ENCODE data around the gene CD28.
A peak's percentile ranks its signal among the peaks of the same experiment; 100 is the strongest.
"Not testable (repeated sequence)": the region's sequence is repeated elsewhere in the genome, so short reads cannot be mapped to it uniquely, and the experiment has no call there.

Gene CD28

GRCh38 chr2:203783496-203784203 is 77.2 kb downstream of the CD28 start:
- no peaks in the 10 kb centered on the region for H3K27me3 ChIP-seq
- H3K27ac ChIP-seq, result peak overlapping the region in 3 of 11 experiments; percentile 52 to 93 (median 67); a peak in 6 of 22 replicates
- no peak overlapping the region for H3K4me3 ChIP-seq
- H3K9ac ChIP-seq, result peak overlapping the region in 2 of 11 experiments; percentile 25 to 40; a peak in 4 of 22 replicates
- H3K36me3 ChIP-seq, result no peaks in the 10 kb centered on the region
- H3K4me1 ChIP-seq, result peaks cover 0 to 78% (median 26%) of the 10 kb centered on the region in 10 experiments; a peak in 15 of 20 replicates
- no peaks in the 10 kb centered on the region for H4K20me1 ChIP-seq
- H3K9me3 ChIP-seq (replicated peaks in 1 of 11), result peaks cover 0 to 23% (median 7%) of the 10 kb centered on the region in 11 experiments; a peak in 11 of 22 replicates
- peak overlapping the region in 3 of 11 experiments; percentile 3 to 64 (median 57); a peak in 5 of 22 replicates for H3K4me2 ChIP-seq
- TF ChIP-seq Cebpa-rat (IDR thresholded peaks at IDR 0.05), result no peak

- H3K36me3 ChIP-seq, H3K9ac ChIP-seq, H3K4me3 ChIP-seq, H3K27me3 ChIP-seq, H4K20me1 ChIP-seq: not testable (repeated sequence)
- Histone ChIP-seq H3K9me3 (replicated peaks in 1 of 11) (peaks cover 0 to 14% (median 1%) of the 10 kb centered on the region in 11 experiments; a peak in 8 of 22 replicates), H3K27ac (peak overlapping the region in 3 of 11 experiments; percentile 77 to 93 (median 81); a peak in 4 of 22 replicates), H3K4me1 (peaks cover 0 to 90% (median 27%) of the 10 kb centered on the region in 10 experiments; a peak in 15 of 20 replicates), H3K4me2 (peak overlapping the region in 2 of 11 experiments; percentile 22 to 41; a peak in 5 of 22 replicates)
Measured at GRCh38 chr2:203784710-203785270, 78.4 kb downstream of the CD28 start.

- H4K20me1 ChIP-seq; H3K4me3 ChIP-seq; H3K9me3 ChIP-seq (replicated peaks in 1 of 11); H3K27me3 ChIP-seq; H3K36me3 ChIP-seq: not testable (repeated sequence)
- H3K9ac ChIP-seq, result peak overlapping the region in 3 of 11 experiments; percentile 71 to 74 (median 71); a peak in 5 of 22 replicates
- peak overlapping the region in 4 of 11 experiments; percentile 70 to 93 (median 79); a peak in 7 of 22 replicates for H3K27ac ChIP-seq
- H3K4me1 ChIP-seq, result peaks cover 0 to 97% (median 27%) of the 10 kb centered on the region in 10 experiments; a peak in 15 of 20 replicates
- H3K4me2 ChIP-seq, result peak overlapping the region in 5 of 11 experiments; percentile 10 to 83 (median 71); a peak in 8 of 22 replicates
Measured at GRCh38 chr2:203785391-203786110, 79.1 kb downstream of the CD28 start.

- Histone ChIP-seq H3K4me3 (no peak overlapping the region), H3K27me3 (no peaks in the 10 kb centered on the region), H3K4me2 (peak overlapping the region in 10 of 11 experiments; percentile 6 to 92 (median 58); a peak in 17 of 22 replicates), H3K9ac (peak overlapping the region in 4 of 11 experiments; percentile 43 to 83 (median 76); a peak in 7 of 22 replicates), H3K9me3 (replicated peaks in 1 of 11) (peaks cover 0 to 5% (median 0%) of the 10 kb centered on the region in 11 experiments; a peak in 1 of 22 replicates), H3K4me1 (peaks cover 0 to 97% (median 27%) of the 10 kb centered on the region in 10 experiments; a peak in 15 of 20 replicates), H4K20me1 (no peaks in the 10 kb centered on the region), H3K36me3 (no peaks in the 10 kb centered on the region), H3K27ac (peak overlapping the region in 6 of 11 experiments; percentile 13 to 93 (median 76); a peak in 10 of 22 replicates)
- TF ChIP-seq Cebpa-rat (IDR thresholded peaks at IDR 0.05), result peak in 9 of 11 experiments; percentile 61 to 95 (median 76); a peak in 16 of 22 replicates
Measured at GRCh38 chr2:203786549-203787351, 80.3 kb downstream of the CD28 start.

- no peak for TF ChIP-seq Cebpa-rat (IDR thresholded peaks at IDR 0.05)
- Histone ChIP-seq H4K20me1 (no peaks in the 10 kb centered on the region), H3K4me1 (peaks cover 0 to 97% (median 26%) of the 10 kb centered on the region in 10 experiments; a peak in 15 of 20 replicates), H3K27me3 (no peaks in the 10 kb centered on the region), H3K9me3 (replicated peaks in 1 of 11) (peaks cover 0 to 5% (median 0%) of the 10 kb centered on the region in 11 experiments; a peak in 1 of 22 replicates), H3K4me3 (peak overlapping the region in 2 of 10 experiments; percentile 19 to 26; a peak in 2 of 20 replicates), H3K36me3 (no peaks in the 10 kb centered on the region), H3K4me2 (peak overlapping the region in 9 of 11 experiments; percentile 3 to 92 (median 65); a peak in 14 of 22 replicates), H3K9ac (peak overlapping the region in 4 of 11 experiments; percentile 58 to 83 (median 76); a peak in 8 of 22 replicates), H3K27ac (peak overlapping the region in 5 of 11 experiments; percentile 8 to 93 (median 81); a peak in 10 of 22 replicates)
Measured at GRCh38 chr2:203787979-203788378, 81.5 kb downstream of the CD28 start.

Data from BLaER1 treated with 17β-estradiol and CSF1 and Interleukin-3, amounts not matched to agents 10 nM and 100 nM (cell line).